Glomerular endothelial cell (primary cell): ENCODE data around the gene C16orf54. TPM values are rescaled to one million over a fixed set of nuclear protein-coding genes. Genes with fewer than 3 reads are reported as not detected.
"Not testable (repeated sequence)": the region's sequence is repeated elsewhere in the genome, so short reads cannot be mapped to it uniquely, and the experiment has no call there.

Source experiments
- DNase-seq: peaks from one replicate; pipeline ENCODE4 v3.0.0-alpha.2; 2011; ENCODE audit warnings: low read depth, low spot score; ENCODE audit errors: extremely low read depth
- total RNA-seq: library from RNA; depleted of rRNA; stranded (reverse); fragments of >200 nt; gene quantifications from 2 replicates; pipeline ENCODE4 v1.2.3, GENCODE V29; 2015

The C16orf54 gene
- total RNA-seq, 1 donor from 2014 or later: not detected

DNA sequence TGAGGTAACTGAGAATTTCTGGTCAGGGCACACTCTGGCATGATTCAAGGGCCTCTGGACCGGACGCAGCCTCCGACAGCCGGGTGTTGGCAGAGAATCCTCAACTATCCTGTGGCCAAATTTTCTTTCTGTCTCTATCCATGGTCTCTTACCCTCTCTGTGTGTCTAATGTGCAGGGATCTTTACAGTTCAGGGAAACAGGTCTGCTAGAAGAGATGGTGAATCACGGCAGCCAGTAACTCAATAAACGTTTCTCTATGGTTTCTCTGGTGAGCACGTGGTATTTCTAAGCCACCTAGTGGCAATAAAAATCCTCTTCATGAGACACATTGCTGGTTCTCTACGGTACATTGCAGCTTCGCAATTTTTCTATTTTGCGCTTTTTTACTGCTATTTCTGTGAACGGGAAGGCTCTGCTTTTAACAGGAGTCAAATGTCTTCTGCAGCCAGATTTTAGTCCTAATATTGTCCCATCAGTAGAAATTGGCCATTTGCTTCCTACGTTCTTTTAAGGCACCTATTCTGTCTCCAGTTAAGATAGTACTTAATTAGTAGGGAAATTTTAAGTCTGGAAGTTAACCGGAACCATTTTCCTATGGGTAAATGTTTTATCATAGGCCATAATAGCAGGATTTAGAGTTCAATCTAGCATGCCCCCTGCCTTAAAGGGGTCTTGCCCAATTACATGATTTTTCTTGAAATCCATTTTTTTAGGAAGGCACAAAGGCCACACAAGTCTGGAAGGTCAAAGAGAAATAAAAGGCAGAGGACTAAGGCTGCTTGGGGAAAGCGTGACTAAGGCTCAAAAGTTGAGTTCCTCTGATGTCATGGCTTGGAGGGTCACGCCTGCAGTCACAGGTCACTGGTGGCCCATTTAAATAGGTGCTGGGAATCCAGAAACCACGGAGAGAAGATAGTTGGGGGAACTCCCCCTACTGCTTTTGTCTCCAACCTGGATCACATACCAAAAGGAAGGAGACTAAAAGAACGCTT is 35.3 kb downstream of the C16orf54 start:
- no peak for DNase-seq

DNA sequence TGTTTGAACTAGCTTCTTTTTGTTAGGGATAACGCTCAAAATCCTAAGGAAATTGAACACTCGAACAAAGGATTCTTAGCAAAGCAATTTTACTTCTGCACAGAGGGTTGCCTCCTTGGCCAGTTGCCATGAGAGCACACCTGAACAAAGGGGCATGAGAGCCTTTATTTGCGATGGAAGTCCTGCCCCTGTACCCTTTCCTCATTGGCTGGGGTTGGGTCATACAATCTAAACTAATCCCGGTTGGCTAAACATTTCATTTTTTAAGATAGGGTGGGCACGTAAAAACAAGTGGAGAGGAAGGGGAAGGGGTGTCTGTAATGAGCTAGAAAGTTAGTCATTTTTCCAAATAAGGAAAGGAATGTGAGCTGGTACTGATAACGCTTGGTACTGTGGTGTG is 36.1 kb downstream of the C16orf54 start:
- DNase-seq: not testable (repeated sequence)

- no peak for DNase-seq
Observed at GRCh38 chr16:29708917-29709600, 36.7 kb downstream of the C16orf54 start.

DNA sequence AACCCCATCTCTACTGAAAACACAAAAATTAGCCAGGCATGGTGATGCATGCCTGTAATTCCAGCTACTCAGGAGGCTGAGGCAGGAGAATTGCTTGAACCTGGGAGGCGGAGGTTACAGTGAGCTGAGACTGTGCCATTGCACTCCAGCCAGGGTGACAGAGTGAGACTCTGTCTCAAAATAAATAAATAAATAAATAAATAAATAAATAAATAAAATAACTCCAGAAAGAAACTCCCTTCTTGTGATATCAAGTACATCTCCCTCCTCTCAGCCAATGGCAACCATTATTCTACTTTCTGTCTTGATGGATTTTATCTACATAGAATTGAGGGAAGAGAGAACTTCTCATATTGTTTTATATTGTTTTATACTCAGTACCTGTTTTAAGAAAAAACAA is 38.6 kb downstream of the C16orf54 start:
- not testable (repeated sequence) for DNase-seq

DNA sequence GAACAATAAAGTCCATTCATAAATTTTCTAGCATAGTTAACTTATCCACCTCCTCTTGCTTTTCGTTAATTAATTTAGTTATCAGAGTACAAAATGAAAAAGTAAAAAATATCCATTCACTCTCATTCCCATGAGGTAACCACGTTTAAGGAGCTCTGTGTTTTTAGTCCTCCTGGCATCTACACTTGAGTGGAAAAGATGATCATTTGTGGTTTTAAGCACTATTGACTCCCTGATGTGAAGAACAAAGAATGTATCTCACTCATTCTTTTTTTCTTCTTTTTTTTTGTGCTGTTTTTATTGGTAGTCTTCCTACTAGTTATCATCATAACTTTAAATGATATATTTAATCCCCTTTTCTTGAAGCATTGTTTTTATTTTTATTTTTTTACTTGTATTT is 40.8 kb downstream of the C16orf54 start:
- DNase-seq: no peak

- no peak for DNase-seq
Observed at GRCh38 chr16:29702269-29702668, 43.5 kb downstream of the C16orf54 start.

DNA sequence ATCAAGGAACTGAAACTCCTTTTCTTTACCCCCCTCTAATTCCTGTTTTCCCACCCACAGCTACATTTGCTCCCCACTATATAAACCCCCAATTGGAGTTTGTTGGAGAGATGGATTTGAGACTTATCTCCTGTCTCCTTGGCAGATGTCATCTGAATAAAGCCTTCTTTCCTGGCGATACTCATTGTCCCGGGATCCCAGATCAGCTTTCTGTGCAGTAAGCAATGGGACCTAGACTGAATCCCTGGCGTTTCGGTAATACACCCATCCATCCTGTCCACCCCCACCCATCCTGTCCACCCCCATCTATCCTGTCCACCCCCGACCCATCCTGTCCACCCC is 44.6 kb downstream of the C16orf54 start:
- no peak for DNase-seq

- peak; percentile 82 for DNase-seq
Observed at GRCh38 chr16:29700253-29700987, 45.4 kb downstream of the C16orf54 start.

DNA sequence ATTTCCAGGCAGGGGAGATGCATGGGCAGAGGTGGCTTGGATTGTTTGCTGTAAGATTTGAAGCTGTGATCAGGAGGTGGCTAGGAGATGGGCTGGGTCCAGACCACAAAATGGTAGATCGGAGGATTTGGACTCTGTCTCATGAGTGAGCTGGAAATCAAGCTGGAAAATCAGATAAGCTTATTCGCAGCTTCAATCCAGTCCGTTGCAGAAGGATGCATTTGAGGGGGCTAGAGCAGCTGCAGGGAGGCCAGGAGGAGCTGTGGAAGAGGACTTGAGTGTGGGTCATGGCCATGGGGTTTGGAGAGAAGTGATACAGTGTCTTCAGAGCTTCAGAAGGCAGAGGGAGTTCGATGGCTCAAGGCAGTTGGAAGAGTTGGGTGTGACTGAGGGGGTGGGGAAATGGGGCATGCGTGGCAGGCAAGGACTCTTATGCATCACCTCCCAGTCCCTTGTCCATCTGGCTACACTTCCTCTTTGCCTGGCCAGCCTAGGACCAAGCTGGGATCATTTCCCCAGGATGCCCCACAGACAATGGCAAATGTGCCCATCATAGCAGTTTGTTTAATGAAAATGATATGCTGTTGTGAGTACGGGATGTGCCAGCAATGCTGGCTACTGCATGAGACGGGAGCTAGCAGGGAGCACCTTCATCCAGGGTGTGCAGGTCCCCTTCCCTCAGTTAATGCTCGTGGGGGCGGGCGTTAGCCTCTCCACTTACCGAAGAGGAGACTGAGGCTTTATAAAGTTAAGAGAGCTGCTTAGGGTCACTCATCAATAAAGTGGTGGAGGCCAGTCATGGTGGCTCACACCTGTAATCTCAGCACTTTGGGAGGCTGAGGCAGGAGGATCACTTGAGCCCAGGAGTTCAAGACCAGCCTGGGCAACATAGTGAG is 46.2 kb downstream of the C16orf54 start:
- no peak for DNase-seq

- DNase-seq: no peak
Observed at GRCh38 chr16:29698484-29699323, 47.1 kb downstream of the C16orf54 start.

DNA sequence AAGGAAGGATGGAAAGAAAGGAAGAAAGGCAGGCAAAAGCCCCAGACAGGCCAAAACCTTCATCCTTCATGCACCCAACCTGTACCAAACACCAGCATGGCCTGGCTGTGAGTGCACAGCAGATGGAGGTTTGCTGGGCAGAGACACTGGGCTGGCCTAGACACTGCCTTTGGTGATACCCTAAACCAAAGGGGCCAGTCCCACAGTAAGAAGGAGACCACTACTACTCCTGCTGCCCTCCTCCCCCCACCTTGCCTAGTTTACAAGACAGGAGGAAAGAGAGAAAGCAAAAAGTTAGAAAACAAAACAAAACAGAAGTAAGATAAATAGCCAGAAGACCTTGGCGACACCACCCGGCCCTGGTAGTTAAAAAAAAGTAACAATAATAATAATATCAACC is 47.7 kb downstream of the C16orf54 start:
- no peak for DNase-seq

DNA sequence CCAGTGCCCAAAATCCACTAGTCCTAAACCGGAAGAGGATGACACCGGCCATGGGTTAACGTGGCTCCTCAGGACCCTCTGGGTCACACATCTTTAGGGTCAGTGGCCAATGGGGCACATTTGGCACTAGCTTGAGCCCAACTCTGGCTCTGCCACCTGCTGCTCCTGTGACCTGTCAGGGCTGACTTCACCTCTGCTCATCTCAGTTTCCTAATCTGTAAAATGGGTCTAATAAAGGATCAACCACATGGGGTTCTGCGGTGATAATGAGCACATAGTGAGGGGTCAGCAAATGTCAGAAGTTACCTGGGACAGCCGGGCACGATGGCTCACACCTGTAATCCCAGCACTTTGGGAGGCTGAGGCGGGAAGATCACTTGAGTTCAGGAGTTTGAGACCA is 48.4 kb downstream of the C16orf54 start:
- no peak for DNase-seq

- DNase-seq: no peak
Observed at GRCh38 chr16:29696881-29697331, 48.9 kb downstream of the C16orf54 start.

DNA sequence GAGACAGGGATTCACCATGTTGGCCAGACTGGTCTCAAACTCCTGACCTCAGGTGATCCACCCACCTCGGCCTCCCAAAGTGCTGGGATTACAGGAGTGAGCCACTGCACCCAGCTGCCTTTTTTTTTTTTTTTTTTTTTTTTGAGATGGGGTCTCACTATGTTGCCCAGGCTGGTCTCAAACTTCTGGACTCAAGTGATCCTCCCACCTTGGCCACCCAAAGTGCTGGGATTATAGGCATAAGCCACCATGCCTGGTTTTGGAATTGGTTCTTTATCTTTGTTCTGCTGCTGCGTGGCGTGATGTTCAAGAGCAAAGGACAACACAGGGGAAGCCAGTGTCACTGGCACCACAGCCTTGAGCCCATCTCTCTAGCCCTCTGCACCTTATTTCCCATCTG is 50.1 kb downstream of the C16orf54 start:
- not testable (repeated sequence) for DNase-seq

GRCh38 chr16:29694384-29695195 is 51.2 kb downstream of the C16orf54 start:
- no peak for DNase-seq

GRCh38 chr16:29692606-29693005 is 53.2 kb downstream of the C16orf54 start:
- DNase-seq: not testable (repeated sequence)
